ENCODE measurements around the gene FADS2.

FADS2 gene

GRCh38 chr11:61832754-61833153 lies 4.7 kb downstream of the FADS2 start:
- H3K4me3 ChIP-seq (ENCODE audit: low read depth, low read length): no peak overlapping the region
- TF ChIP-seq CTCF (IDR thresholded peaks at IDR 0.05; ENCODE audit: low read depth, low read length, missing control alignments): no peak
- DNase-seq (ENCODE audit: low read depth): no peak

- DNase-seq (ENCODE audit: low read depth): no peak
- TF ChIP-seq CTCF (IDR thresholded peaks at IDR 0.05; ENCODE audit: low read depth, low read length, missing control alignments): no peak
- H3K4me3 ChIP-seq (ENCODE audit: low read depth, low read length): no peak overlapping the region; the same call in 1 of the 2 replicates
These were observed 5.4 kb downstream of the FADS2 start for GRCh38 chr11:61833471-61833870.

GRCh38 chr11:61833926-61834277 lies 5.8 kb downstream of the FADS2 start:
- no peak for DNase-seq (ENCODE audit: low read depth)
- H3K4me3 ChIP-seq (ENCODE audit: low read depth, low read length): peak overlapping the region; percentile 26; the same call in 1 of the 2 replicates
- no peak for TF ChIP-seq CTCF (IDR thresholded peaks at IDR 0.05; ENCODE audit: low read depth, low read length, missing control alignments)

GRCh38 chr11:61834278-61835048 lies 6.4 kb downstream of the FADS2 start:
- peak; percentile 85 for DNase-seq (ENCODE audit: low read depth)
- H3K4me3 ChIP-seq (ENCODE audit: low read depth, low read length): peak overlapping the region; percentile 26
- TF ChIP-seq CTCF (IDR thresholded peaks at IDR 0.05; ENCODE audit: low read depth, low read length, missing control alignments): no peak

GRCh38 chr11:61836193-61836592 lies 8.1 kb downstream of the FADS2 start:
- no peak for DNase-seq (ENCODE audit: low read depth)
- no peak for TF ChIP-seq CTCF (IDR thresholded peaks at IDR 0.05; ENCODE audit: low read depth, low read length, missing control alignments)
- H3K4me3 ChIP-seq (ENCODE audit: low read depth, low read length): no peak overlapping the region

- no peak for TF ChIP-seq CTCF (IDR thresholded peaks at IDR 0.05; ENCODE audit: low read depth, low read length, missing control alignments)
- no peak for DNase-seq (ENCODE audit: low read depth)
- H3K4me3 ChIP-seq (ENCODE audit: low read depth, low read length): no peak overlapping the region
These were observed 9.4 kb downstream of the FADS2 start for GRCh38 chr11:61837411-61838005.

GRCh38 chr11:61838501-61838900 lies 10.4 kb downstream of the FADS2 start:
- DNase-seq (ENCODE audit: low read depth): no peak
- no peak for TF ChIP-seq CTCF (IDR thresholded peaks at IDR 0.05; ENCODE audit: low read depth, low read length, missing control alignments)

More at GRCh38 chr11:61838501-61838900, 10.4 kb downstream of the FADS2 start:
- no peak overlapping the region for H3K4me3 ChIP-seq (ENCODE audit: low read depth, low read length)
